ENCODE data around the gene PWWP2B. TPM values are rescaled to one million over a fixed set of nuclear protein-coding genes. Genes with fewer than 3 reads are reported as not detected.

PWWP2B gene
- total and polyA plus RNA-seq, 10 of the 15 experiments (the other 5 are each of a cell fraction or from before 2014, with no cell fraction given), result 0.04 to 0.87 (median 0.35) TPM; not detected in 4

DNA sequence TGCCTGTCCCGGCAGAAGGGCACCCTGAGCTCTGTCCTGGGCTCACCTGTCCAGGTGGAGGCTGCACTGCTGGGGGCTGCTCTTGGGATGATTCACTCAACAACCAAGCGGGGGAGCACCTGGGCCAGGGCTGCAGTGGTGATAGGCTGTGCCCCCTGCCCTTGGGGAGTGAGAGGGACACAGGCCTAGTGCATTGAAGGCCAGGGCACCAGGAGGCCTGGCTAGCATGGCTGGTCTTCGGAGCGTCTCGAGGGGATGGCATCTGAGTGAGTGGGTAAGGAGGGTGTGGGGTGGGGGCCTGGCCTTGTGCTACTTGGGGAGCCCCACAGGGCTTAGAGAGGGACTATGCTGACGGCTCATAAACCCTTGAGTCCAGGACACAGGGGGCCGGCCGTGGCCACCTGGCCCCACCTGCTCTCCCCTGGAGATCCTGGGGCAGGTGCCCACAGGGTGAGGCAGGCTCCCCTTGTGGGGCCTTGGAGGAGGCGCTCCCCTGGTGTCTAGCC is 3.1 kb downstream of the PWWP2B start:
- no peak overlapping the region for H3K9ac ChIP-seq (ENCODE audit: control insufficient read depth, insufficient read depth, low read length)
- BruUV-seq (replicated peaks), result no TSS peak
- H2AFZ ChIP-seq (ENCODE audit: control insufficient read depth, low read depth, low read length), result no peak overlapping the region
- POLR2A ChIA-PET, result no interaction called here
- DNase-seq (ENCODE audit: low read depth, low spot score) (no peak), ATAC-seq (no peak), FAIRE-seq (no peak)
- CTCF ChIA-PET, result no interaction called here
- H3K36me3 ChIP-seq (ENCODE audit: control insufficient read depth in 2 of 2, insufficient read depth in 2 of 2, low read length in 1 of 2), result no peaks in the 10 kb centered on the region
- no peaks in the 10 kb centered on the region for H3K9me3 ChIP-seq (replicated peaks; ENCODE audit: control insufficient read depth, insufficient read depth, low read length)
- H3K79me2 ChIP-seq (ENCODE audit: control insufficient read depth, insufficient read depth, low read length), result no peaks in the 10 kb centered on the region
- TF ChIP-seq HCFC1 (IDR thresholded peaks at IDR 0.05; ENCODE audit: low read length) (no peak), ESRRA (IDR thresholded peaks at IDR 0.05; ENCODE audit: low read length) (no peak), MTA2 (IDR thresholded peaks at IDR 0.05; ENCODE audit: low read depth) (no peak), SIN3A (IDR thresholded peaks at IDR 0.05; ENCODE audit: low read depth, low read length) (no peak), MYB (IDR thresholded peaks at IDR 0.05; ENCODE audit: borderline replicate concordance, low read depth, low read length) (no peak)
- TF ChIP-seq, protein P1, sequence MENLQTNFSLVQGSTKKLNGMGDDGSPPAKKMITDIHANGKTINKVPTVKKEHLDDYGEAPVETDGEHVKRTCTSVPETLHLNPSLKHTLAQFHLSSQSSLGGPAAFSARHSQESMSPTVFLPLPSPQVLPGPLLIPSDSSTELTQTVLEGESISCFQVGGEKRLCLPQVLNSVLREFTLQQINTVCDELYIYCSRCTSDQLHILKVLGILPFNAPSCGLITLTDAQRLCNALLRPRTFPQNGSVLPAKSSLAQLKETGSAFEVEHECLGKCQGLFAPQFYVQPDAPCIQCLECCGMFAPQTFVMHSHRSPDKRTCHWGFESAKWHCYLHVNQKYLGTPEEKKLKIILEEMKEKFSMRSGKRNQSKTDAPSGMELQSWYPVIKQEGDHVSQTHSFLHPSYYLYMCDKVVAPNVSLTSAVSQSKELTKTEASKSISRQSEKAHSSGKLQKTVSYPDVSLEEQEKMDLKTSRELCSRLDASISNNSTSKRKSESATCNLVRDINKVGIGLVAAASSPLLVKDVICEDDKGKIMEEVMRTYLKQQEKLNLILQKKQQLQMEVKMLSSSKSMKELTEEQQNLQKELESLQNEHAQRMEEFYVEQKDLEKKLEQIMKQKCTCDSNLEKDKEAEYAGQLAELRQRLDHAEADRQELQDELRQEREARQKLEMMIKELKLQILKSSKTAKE (IDR thresholded peaks at IDR 0.05; ENCODE audit: low read depth, poor library complexity, severe bottlenecking), result no peak
- in situ Hi-C loops (cut with MboI), result no loop called here
- no peak overlapping the region for H3K4me3 ChIP-seq
- no peak overlapping the region for H3K27ac ChIP-seq (ENCODE audit: control insufficient read depth, insufficient read depth)
- H3K4me2 ChIP-seq (ENCODE audit: control insufficient read depth, insufficient read depth), result no peak overlapping the region
- intact Hi-C loops (cut with micrococcal nuclease; ENCODE audit: unreplicated experiment), result no loop called here
- H3K27me3 ChIP-seq (replicated peaks in 1 of 2; ENCODE audit: control insufficient read depth in 2 of 2, insufficient read depth in 2 of 2, low read length in 1 of 2), result peaks cover 0 to 3% of the 10 kb centered on the region in 2 experiments; a peak in 3 of 4 replicates
- WGBS (ENCODE audit: insufficient coverage, insufficient replicate concordance, low lambda C conversion rate, missing lambda C conversion rate), result 42% methylated on average over 9 of the region's 9 CpGs
- H4K20me1 ChIP-seq (ENCODE audit: control insufficient read depth, insufficient read depth), result no peaks in the 10 kb centered on the region
- RAD21 ChIA-PET (ENCODE audit: unreplicated experiment), result no interaction called here
- peaks cover 8% of the 10 kb centered on the region; the same call in 1 of the 2 replicates for H3K4me1 ChIP-seq (ENCODE audit: control insufficient read depth, insufficient read depth, low read length)
- SMC1A ChIA-PET (ENCODE audit: uncharacterized antibody, unreplicated experiment), result no interaction called here
